GM19468 (cell line): ENCODE data around the gene SKI.
"Not testable (repeated sequence)": the region's sequence is repeated elsewhere in the genome, so short reads cannot be mapped to it uniquely, and the experiment has no call there.

Experiments used
- ATAC-seq: cut with Tn5 transposase; IDR thresholded peaks from one replicate; pipeline ENCODE4 v1.9.1; 2021; ENCODE audit warnings: mild to moderate bottlenecking, moderate library complexity, moderate number of reproducible peaks; ENCODE audit not compliant: unreplicated experiment; ENCODE audit errors: extremely low read depth

The SKI gene

DNA sequence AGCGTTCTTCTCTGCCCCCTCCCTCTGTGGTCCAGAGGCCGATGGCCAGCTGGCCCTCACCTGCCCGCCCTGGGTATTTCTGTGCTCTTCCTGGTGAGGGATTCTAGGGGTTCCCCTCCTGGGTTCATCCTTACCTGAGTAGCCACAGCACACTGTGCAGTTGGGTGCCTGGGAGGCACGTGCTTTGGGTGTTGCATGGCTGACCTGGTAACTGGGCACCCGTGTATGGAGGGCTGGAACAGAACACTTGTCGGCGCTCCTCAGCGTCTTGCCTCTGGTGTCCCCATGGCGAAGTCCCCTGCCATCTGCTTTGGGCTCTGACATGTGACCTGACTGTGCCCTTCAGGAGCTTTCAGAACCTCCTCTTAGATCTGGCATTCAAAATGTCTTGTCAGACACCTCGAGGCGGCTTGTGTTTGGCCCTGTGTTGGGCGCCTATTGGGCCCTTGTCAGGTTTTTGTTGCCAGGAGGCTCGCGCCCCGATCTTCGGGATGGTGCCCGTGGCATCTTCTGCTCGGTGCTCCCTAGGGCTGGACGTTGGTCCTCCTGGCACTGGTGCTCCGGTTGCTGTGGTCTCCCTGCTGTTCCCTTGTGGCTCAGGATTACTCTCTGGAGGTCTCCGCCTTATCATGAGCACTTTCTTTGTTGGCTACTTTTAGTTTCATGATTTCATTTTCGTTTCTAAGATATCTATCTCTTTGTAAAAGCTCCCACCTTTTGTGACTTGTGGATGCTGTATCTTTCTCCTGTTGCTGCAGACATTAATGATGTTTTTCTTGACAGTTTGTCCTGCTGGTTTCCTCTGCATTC, 28.5 kb downstream of the SKI start:
- no peak for ATAC-seq

DNA sequence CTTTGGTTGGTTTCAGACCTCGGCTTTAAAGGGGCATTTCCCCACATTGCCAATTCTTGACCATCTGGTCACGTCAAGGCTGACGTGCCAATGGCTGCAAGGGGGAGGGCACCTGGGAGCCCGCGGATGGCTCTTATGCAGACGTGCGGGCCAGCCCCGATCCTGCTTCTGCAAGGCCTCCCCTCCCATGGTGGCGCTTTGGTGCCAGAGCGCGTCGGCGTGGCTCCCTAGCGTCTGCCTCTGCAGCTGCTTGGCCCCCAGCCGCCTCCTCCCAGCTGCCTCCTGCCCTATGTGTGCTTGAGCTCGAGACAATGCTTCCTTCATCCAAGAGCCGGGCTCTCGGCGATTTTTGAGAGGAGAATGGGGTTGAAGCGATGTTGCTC, 29.1 kb downstream of the SKI start:
- ATAC-seq: no peak

DNA sequence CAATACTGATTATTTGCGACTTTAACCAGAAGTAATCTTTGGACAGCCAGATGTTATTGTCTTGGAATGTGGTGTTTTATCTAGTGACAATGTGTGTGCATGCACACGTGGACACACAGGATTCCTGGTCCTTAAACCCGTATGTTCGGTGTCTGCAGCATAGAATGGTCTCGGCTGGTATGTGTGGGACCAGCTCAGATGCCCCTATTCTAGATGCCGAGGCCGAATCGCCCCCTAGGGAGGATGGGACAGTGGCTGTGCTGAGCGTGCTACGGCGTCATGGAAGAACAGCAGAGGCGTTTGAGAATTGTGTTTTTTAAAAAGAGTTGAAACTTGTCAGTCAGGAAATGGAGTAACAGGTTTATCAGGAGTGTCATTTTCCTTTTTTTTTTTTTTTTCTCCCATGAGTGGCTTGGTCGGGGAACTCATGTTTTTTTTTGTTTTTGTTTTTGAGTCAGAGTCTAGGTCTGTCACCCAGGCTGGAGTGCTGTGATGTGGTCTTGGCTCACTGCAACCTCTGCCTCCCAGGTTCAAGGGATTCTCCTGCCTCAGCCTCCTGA, 30.1 kb downstream of the SKI start:
- no peak for ATAC-seq

DNA sequence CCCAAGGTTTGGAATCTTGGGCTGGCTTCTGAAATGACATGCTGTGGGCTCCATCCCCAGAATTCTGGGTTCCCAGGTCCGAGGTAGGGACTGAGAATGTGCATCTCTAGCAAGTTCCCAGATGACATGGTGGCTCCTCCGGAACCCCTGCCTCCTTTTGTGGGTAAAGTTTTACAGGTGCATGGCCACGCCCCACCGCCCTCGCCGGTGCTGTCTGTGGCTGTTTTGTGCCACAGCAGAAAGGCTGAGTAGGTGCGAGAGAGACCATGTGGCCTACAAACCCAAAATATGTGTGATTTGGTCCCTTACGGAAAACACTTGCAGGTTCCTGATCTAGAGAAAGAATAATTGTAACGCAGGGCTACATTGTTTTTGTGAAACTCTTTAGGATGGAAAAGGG, 30.9 kb downstream of the SKI start:
- ATAC-seq: no peak

DNA sequence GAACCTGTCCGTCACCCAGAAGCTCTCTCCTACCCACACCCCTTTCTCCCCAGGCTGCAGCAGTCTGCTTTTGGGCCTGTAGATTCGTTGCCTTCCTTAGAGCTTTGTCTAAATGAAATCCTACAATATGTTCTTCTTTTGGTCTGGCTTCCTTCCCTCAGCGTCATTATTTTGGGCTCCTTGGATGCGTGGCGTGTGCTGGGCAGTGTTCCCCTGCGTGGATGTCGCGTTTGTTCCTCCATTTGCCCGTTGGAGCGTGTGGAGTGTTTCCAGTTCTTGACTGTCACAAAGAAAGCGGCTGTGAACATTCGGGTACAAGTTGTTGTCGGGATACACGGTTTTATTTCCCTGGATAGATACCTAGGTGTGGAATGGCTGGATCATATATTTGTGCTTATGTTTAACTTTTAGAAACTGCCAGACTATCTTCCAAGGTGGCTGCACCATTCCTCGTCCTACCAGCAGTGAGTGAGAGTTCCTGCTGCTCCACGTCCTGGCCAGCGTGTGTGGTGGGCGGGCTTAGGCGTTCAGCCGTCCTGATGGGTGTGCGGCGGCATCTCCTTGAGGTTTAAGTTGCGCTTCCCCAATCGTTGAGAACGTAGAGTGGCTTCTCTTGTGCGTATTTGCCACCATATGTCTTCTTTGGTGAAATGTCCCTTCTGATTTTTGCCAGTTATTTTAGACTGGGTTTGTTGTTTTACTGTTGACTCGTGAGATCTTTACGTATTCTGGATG, 31.7 kb downstream of the SKI start:
- no peak for ATAC-seq

DNA sequence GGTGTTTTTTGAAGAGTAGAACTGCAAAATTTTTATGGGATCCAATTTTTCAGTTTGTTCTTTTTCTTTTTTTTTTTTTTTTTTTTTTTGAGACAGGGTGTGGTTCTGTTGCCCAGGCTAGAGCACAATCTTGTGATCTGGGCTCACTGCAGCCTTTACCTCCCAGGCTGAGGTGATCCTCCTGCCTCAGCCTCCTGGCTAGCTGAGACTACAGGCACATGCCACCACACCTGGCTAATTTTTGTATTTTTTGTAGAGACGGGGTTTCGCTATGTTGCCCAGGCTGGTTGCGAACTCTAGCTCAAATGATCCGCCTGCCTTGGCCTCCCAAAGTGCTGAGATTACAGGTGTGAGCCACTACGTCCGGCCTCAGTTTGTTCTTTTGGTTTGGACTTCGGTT, 32.4 kb downstream of the SKI start:
- ATAC-seq: not testable (repeated sequence)

DNA sequence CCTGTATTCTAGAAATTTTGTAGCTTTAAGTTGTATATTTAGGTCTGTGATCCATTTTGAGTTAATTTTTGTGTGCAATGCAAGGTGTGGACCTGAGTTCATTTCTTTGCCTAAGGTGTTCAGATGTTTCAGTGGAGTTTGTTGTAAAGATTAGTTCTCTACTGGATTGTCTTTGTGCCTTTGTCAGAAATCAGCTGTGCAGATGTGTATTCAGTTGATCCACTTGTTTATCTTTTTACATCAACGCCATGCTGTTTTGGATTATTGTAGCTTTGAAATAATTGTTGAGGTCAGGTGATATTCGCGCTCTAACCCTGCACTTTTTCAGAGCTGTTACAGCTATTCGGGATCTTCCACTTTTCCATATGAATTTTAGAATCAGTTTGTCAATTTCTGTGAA, 32.8 kb downstream of the SKI start:
- ATAC-seq: no peak

DNA sequence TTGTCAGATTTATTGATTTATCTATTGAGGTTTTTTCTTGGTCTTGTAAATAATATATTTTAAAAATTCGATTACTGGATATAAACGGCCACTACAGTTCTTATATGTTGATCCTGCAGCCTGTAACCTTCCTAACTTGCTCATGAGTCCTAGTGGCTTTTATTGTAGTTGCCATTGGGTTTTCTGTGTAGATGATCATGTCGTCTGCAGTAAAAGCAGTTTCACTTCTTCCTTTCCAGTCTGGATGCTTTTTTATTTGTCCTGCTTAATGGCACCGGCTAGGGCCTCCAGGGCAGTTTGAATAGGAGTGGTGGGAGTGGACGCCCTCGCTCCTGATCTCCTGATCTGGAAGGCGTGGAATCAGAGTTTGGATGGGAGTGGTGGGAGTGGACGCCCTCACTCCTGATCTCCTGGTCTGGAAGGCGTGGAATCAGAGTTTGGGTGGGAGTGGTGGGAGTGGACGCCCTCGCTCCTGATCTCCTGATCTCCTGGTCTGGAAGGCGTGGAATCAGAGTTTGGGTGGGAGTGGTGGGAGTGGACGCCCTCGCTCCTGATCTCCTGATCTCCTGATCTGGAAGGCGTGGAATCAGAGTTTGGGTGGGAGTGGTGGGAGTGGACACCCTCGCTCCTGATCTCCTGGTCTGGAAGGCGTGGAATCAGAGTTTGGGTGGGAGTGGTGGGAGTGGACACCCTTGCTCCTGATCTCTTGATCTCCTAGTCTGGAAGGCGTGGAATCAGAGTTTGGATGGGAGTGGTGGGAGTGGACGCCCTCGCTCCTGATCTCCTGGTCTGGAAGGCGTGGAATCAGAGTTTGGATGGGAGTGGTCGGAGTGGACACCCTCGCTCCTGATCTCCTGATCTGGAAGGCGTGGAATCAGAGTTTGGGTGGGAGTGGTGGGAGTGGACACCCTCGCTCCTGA, 33.6 kb downstream of the SKI start:
- not testable (repeated sequence) for ATAC-seq

DNA sequence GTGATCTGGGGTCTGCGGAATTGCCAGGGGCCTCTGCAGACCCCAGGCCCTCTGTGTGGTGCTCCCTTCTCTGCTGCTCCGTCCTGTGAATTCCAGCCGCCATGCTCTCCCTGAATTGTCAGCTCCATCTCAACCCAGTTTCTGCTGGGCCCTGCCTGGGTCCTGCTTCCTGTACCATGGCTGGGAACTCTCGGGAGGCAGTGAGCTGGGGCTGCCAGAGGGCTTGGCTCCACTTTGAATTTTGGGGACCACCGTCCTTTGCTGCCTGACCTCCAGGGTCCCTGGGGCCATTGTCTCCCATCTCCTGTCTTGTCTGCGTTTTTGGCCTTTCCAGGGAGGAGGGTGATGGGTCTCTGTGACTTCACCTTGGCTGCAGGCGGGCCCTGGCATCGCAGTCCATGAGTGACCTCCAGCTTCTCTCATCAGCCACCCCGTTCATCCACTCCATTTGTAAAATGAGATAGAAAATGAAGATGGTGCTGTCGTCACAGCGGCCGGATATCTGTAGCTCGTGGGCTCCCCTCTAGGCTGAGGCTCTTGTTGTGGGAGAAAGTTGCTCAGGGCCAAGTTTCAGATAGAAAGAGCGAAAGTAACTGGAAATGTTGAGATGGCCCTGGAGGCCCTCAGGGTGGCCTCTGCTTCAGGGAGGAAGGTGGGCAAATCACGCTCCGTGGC, 38.3 kb downstream of the SKI start:
- no peak for ATAC-seq

DNA sequence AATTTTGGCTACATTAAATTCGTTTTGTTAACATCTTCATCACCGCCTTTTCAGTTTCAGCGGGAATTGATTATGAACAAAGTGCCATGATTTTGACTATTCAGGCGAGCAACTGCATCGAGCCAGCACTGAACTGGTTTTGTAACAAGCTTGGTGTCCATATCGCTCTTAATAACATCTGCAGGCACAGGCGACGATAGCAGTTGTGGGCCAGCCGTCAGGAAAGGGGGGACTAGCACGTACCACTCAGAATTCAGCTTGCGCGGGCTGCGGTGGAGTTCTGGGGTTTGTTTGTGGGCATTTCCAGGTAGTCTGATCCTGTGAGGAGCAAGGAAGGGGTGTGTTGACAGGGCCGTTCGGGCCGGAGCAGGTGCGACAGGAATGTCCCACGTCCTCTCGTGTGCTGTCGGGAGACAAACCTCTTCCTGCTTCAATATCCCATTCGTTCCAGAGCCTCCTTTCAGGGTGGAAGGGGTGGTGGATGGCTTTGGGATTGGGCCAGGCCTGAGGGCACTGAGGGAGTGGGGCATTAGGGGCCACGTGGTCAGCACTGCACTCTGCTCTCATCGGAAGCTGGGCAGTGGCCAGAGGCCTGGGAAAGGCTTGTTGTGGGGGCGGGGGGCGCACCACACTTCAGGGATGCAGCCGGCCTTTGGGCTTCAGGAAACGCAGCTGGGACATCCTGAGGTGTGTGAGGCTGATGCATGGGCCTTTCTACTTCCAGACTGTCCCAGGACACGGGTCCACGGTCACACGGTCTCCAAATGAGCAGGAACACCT, 39.1 kb downstream of the SKI start:
- no peak for ATAC-seq

DNA sequence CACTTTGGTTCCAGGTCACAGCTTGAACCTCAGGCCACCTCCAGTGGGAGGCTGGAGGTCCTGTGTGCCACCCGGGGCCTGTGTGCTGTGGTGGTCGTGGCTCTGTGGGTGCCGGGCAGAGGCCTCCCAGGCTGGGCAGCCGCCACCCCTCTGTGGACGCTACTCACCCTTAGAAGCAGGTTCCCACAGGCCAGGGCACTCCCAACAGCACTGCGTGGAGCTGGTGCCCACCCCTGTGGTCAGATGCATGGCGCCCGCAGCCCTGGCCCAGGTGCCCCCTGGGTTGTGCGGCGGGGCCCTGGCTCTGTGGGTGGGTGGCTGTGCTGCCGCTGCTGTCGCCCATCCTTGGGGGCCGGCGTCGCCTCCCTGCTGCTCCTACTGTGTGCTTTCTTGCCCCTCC, 39.7 kb downstream of the SKI start:
- no peak for ATAC-seq

DNA sequence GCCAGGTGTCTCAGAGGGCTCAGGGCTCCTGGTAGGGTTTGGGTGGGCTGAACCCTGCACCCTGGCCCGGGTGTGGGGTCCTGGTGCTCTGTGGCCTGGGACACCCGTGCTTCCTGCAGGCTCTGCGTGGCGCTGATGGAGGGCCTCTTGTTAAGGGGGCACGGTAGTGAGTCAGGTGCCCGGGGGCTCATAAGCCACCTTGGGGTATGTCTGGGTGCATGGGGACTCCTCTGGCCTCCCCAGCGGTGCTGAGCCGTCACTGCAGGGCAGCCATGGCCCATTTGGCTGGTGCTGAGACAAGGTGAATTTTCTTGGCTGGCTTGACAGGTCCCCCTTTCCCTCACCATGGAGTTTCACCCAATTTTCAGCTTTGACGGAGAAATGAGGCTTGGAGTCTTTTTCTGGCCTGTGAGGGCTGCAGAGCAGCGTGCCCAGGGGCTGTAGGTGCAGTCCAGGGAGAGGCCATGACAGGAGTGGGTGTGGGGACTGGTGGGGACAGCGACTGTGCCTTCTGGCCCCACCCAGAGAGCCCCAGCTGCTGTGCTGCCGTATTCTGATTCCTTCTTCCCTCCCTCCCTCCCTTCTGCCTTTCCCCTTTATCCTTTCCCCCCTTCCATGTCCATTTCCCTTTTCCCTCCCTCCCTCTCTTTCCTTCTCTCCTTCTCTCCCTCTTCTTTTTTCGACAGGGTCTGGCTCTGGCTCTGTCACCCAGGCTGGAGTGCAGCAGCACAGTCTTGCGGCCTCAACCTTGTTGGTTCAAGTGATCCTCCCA, 40.4 kb downstream of the SKI start:
- no peak for ATAC-seq

DNA sequence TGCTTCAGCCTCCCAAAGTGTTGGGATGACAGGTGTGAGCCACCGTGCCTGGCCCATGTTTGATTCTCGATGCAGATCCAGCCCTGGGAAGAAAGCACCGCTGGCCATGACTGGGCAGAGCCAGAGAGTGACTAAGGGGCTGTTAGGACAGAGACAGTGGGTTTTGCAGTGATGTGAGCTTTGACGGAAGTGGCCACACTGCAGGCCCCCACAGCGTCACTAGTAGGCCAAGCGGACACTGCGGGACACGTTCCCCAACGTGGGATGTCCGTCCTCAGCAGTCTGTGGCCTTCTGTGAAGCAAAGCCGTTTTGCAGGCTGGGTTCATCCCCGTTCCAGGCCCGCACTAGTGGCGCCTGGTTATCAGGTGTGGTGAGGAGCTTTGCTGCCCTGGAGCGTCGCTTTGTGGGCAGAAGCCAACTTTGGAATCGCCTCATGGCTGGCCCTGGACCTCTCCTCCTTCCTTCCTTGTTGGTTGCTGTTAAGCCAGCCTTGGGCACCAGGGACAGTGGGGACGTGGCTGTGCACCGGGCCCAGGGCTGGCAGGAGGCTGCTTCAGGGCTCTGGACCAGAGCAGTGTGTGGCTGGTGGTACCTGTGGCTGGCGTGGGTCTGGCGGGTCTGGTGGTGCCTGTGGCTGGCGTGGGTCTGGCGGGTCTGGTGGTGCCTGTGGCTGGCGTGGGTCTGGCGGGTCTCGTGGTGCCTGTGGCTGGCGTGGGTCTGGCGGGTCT, 41.2 kb downstream of the SKI start:
- ATAC-seq: no peak

DNA sequence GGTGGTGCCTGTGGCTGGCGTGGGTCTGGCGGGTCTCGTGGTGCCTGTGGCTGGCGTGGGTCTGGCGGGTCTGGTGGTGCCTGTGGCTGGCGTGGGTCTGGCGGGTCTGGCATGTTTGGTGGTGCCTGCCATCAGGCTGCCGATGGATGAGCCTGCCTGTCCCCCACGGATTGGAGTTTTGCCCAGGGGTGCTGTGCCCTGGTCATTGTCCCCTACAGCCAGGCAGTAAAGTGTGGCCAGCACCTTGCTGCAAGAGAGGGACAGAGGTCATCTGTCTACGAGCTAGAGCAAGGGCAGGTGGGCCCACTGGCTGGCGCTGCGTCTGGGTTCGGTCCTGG, 41.8 kb downstream of the SKI start:
- ATAC-seq: no peak

DNA sequence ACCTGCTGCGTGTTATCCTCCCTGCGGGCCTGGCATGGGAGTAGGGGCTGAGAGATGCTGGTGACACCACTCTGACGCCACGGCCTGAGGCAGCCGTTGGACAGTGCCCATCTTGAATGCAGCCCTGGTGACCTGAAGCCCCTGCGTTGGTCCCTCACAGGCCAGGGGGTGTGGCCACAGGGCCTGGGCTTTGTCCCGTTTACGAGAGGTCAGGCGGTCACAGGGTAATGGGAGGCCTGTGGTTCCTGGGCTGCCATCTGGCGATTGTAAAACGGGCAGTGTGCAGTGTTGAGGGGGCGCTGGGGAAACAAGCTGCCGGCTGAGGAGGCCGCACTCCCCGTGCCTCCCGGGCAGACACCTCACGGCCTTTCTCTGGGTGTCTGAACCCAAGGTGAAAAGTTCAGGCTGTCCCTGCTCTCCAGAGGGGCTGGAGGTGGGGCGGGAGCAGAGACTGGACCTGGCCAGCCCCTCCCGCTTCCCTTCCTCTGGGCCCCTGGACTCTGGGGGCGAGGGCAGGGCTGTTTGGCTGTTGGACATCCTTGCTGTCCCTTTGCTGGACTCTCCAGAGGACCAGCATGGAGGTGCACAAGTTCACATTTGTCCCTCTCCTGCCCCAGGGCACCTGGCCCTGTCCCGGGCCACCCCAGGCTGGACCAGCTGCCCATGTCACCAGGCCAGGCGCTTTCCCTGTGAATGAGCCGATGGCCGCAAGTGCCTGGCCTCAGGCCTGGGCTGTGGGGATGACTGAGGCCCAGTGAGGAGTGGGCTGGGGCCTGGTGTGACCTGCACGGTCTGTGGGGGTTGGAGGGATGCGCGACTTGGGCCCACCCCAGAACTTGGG, 42.4 kb downstream of the SKI start:
- no peak for ATAC-seq

DNA sequence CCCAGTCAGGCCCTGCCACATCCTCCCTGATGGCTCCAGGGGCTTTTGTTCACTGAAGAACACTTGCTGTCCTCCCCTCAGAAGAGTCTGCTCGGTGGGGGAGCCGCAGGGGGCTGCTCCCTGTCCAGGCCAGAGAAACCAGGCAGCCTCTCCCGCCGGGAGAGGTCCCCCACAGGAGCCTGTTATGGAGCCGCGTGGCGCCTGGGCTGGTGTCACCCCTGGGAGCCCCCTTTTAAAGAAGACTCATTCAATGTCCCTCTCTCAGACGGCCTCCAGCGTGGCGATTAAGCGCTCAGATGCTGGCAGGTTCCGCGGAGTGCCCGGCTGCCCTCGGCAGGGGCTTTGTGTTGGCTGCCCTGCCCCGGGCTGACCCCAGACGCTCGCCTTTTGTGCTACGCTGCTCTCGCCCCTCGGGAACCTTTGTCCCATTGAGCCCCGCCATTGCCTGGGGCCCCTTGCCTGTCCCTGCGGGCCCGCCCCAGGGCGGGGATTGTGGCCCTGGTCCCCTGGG, 43.1 kb downstream of the SKI start:
- ATAC-seq: no peak
